Pancreas (tissue), 10 donors: Measurements from ENCODE around the gene GOT2. TPM values are rescaled to one million over a fixed set of nuclear protein-coding genes. Genes with fewer than 3 reads are reported as not detected.
"Not testable (repeated sequence)": the region's sequence is repeated elsewhere in the genome, so short reads cannot be mapped to it uniquely, and the experiment has no call there.

Experiments used
- ATAC-seq, 4 donors: fragments of 200-7000 bp; cut with Tn5 transposase; one replicate each; pipeline versions ENCODE4 v1.8.0 to v1.9.1; 2020; ENCODE audit warnings: mild to moderate bottlenecking in 4 of 4, moderate library complexity in 4 of 4
- DNase-seq, 6 donors: peaks; one replicate each; pipeline ENCODE4 v3.0.0-alpha.2; 2020
- FAIRE-seq: peaks from 2 replicates; lab custom pipeline; 2012; peaks lifted over from hg19 to GRCh38; lab: Jason Lieb, UNC
- H3K27ac ChIP-seq, 4 donors: fragments of 200-600 bp; sonication (generic); 1 replicate in 3 of 4; 2 replicates in 1 of 4; pipeline versions ENCODE4 v1.5.0 to v1.8.0; 2020
- H3K27me3 ChIP-seq, 4 donors: fragments of 200-600 bp; one replicate each; pipeline ENCODE4 v1.8.0; 2021
- H3K36me3 ChIP-seq, 3 donors: fragments of 200-600 bp; sonication (generic) in 1 of 3; one replicate each; pipeline versions ENCODE4 v1.5.0 to v1.8.0; 2020 to 2021
- H3K4me1 ChIP-seq, 3 donors: fragments of 200-600 bp; one replicate each; pipeline ENCODE4 v1.8.0; 2021
- H3K4me3 ChIP-seq, 4 donors: fragments of 200-600 bp; sonication (generic) in 2 of 4; one replicate each; pipeline versions ENCODE4 v1.5.0 to v1.8.0; 2020 to 2021
- H3K9me3 ChIP-seq, 4 donors: fragments of 200-600 bp; one replicate each; pipeline ENCODE4 v1.8.0; 2021
- WGBS, 2 donors: extraction: QIAGEN DNeasy Blood & Tissue Kit; methylation state at CpG; one replicate each; pipeline ENCODE4 v1.1.7; 2013; 5-methylcytosine and 5-hydroxymethylcytosine counted together
- intact Hi-C, 3 donors: fragments of 100-400 bp; cut with DNase I; formaldehyde crosslinking; loops; one replicate each; pipeline versions ENCODE4 v1.11.1 to v1.14.2; 2022
- polyA plus RNA-seq, 2 donors: library from polyadenylated mRNA; stranded (reverse); fragments of 200-250 nt; gene quantifications; one replicate each; pipeline ENCODE4 v1.2.3, GENCODE V29; 2013
- total RNA-seq, 6 donors: library from RNA; stranded (reverse); fragmentation: NEBNext Ultra II Directional in 4 of 6; extraction: Animal tissue kit (Norgen Biotek cat#: 25700) in 4 of 6; gene quantifications; one replicate each; pipeline versions ENCODE4 v1.2.1 to v1.2.4, GENCODE V29; 2021 to 2023
- TF ChIP-seq, protein P1 (sequence below), 4 donors: fragments of 200-600 bp; sonication (generic) in 3 of 4; IDR thresholded peaks; one replicate each; pipeline versions ENCODE4 v1.5.0 to v1.8.0; 2021; ENCODE audit warnings: antibody characterized with exemption in 4 of 4
- donor health status: healthy with polysubstance abuse.
- donor health status: DM: no; HTN: no; CAD: no; lungs with moderate emphysema.
- donor health status: DM: no; HTN: no; CAD: no.
- donor health status: control.
- donor health status: control.
- donor health status: Bipolar disorder and iron deficiency.
- donor health status: DM: yes; HTN: yes; CAD: no.
- donor health status: DM: no; HTN: no; CAD: no.
- donor health status: DM: no; HTN: no; CAD: no.
- donor health status: DM: yes; HTN: yes; CAD: no.

The GOT2 gene
- total RNA-seq (10 to 100 TPM; 17.8 to 34.5 (median 27.8) TPM), polyA plus RNA-seq (10 to 100 TPM; 22.8 to 34.4 TPM)

GRCh38 chr16:58733671-58734458, at the start of gene GOT2:
Gene GOT2, minus strand, starts transcription at chr16:58734316. Its CDS starts 88 bp downstream, at chr16:58734228.
- TF ChIP-seq, protein P1, sequence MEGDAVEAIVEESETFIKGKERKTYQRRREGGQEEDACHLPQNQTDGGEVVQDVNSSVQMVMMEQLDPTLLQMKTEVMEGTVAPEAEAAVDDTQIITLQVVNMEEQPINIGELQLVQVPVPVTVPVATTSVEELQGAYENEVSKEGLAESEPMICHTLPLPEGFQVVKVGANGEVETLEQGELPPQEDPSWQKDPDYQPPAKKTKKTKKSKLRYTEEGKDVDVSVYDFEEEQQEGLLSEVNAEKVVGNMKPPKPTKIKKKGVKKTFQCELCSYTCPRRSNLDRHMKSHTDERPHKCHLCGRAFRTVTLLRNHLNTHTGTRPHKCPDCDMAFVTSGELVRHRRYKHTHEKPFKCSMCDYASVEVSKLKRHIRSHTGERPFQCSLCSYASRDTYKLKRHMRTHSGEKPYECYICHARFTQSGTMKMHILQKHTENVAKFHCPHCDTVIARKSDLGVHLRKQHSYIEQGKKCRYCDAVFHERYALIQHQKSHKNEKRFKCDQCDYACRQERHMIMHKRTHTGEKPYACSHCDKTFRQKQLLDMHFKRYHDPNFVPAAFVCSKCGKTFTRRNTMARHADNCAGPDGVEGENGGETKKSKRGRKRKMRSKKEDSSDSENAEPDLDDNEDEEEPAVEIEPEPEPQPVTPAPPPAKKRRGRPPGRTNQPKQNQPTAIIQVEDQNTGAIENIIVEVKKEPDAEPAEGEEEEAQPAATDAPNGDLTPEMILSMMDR (IDR thresholded peaks at IDR 0.05), result peak; percentile 76 to 94 (median 84)
- H3K27ac ChIP-seq, result peak within 1 kb of the TSS; percentile 61 to 77 (median 70)
- no peaks in the 10 kb centered on the region for H3K36me3 ChIP-seq
- peak within 1 kb of the TSS; percentile 76 to 96 (median 92) for H3K4me3 ChIP-seq
- DNase-seq (peak; percentile 74 to 93 (median 84)), FAIRE-seq (no peak), ATAC-seq (peak; percentile 96 to 99 (median 98))
- WGBS, 2 donors, result 0 to 1% methylated on average over 63 to 68 of the region's 68 CpGs
- H3K4me1 ChIP-seq, result peaks cover 5 to 10% (median 10%) of the 10 kb centered on the region in 3 donors
- H3K9me3 ChIP-seq, result no peaks in the 10 kb centered on the region
- intact Hi-C loops, result no loop called here
- H3K27me3 ChIP-seq, result no peaks in the 10 kb centered on the region

DNA sequence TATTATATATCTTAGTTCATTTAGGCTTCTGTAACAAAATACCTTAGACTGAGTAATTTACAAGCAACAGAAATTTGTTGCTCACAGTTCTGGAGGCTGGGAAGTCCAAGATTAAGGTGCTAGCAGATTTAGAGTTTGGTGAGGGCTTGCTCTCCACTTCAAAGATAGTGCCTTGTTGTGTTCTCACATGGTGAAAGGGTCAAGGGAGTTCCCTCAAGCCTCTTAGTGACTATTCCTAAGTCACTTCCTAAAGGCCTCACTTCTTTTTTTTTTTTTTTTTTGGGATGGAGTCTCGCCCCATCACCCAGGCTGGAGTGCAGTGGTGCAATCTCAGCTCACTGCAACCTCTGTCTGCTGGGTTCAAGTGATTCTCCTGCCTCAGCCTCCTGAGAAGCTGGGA, 45.2 kb upstream of the GOT2 start:
- H3K4me3 ChIP-seq, DNase-seq, intact Hi-C loops, FAIRE-seq, ATAC-seq, H3K36me3 ChIP-seq, H3K4me1 ChIP-seq, H3K27ac ChIP-seq, H3K9me3 ChIP-seq, H3K27me3 ChIP-seq: not testable (repeated sequence)
- 100% methylated on average over 1 of the region's 1 CpG for WGBS, 2 donors

- H3K9me3 ChIP-seq, result no peaks in the 10 kb centered on the region
- no peak overlapping the region for H3K4me3 ChIP-seq
- H3K36me3 ChIP-seq, result no peaks in the 10 kb centered on the region
- H3K27ac ChIP-seq, result no peak overlapping the region
- H3K27me3 ChIP-seq, result no peaks in the 10 kb centered on the region
- TF ChIP-seq, protein P1 (IDR thresholded peaks at IDR 0.05), result no peak
- intact Hi-C loops, result no loop called here
- no peak for FAIRE-seq
- no peaks in the 10 kb centered on the region for H3K4me1 ChIP-seq
- no peak for DNase-seq
- no peak for ATAC-seq
Measured at GRCh38 chr16:58773870-58774269, 39.8 kb upstream of the GOT2 start.

DNA sequence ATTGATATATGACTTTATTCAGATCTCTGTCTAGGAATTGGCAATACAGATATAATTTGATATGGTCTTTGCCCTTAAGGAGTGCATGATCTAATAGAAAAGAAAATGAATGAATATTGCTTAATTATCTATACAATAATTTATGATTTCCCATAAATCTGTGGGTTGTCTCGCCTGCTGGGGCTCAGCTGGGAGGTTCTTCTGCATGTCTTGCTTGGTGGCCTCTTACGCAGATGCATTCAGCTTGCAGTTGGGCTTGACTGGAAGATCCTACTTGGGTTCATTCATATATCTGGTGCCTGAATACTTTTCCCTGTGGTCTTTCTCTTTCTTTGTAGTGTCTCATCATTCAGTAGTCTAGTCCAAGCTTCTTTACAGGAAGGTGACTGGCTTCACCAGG, 34.0 kb upstream of the GOT2 start:
- intact Hi-C loops, result no loop called here
- H3K9me3 ChIP-seq, result no peaks in the 10 kb centered on the region
- H3K4me1 ChIP-seq, result no peaks in the 10 kb centered on the region
- no peak for ATAC-seq
- TF ChIP-seq, protein P1 (IDR thresholded peaks at IDR 0.05), result no peak
- no peaks in the 10 kb centered on the region for H3K27me3 ChIP-seq
- FAIRE-seq, result no peak
- H3K4me3 ChIP-seq, result no peak overlapping the region
- no peaks in the 10 kb centered on the region for H3K36me3 ChIP-seq
- WGBS, 2 donors, result 48 to 71% methylated on average over 2 of the region's 2 CpGs
- no peak overlapping the region for H3K27ac ChIP-seq
- no peak for DNase-seq

DNA sequence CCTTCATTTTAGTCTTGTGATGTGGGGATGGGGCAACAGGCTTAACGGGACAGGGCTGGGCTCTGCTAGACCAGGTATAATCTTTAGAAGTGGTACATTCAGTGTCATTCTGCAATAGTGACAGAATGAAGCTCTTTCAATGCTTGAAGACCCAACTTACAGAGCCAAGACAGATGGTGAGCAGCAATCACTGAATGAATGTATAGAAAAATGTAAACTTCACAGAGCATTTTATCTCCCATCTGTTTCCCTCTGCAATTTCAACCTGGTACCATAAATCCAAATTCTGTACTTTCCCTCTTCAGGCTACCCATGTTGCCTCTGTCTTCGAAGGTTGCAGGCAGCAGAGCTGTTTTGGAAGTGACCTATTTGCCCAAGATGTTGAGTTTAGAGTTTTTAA, 33.5 kb upstream of the GOT2 start:
- no peaks in the 10 kb centered on the region for H3K36me3 ChIP-seq
- no peak for FAIRE-seq
- no peaks in the 10 kb centered on the region for H3K27me3 ChIP-seq
- intact Hi-C loops, result no loop called here
- TF ChIP-seq, protein P1 (IDR thresholded peaks at IDR 0.05), result no peak
- H3K27ac ChIP-seq, result no peak overlapping the region
- no peak overlapping the region for H3K4me3 ChIP-seq
- no peak for DNase-seq
- H3K9me3 ChIP-seq, result no peaks in the 10 kb centered on the region
- no peaks in the 10 kb centered on the region for H3K4me1 ChIP-seq
- 58 to 64% methylated on average over 2 of the region's 2 CpGs for WGBS, 2 donors
- ATAC-seq, result no peak
